CD4-positive, alpha-beta memory T cell (primary cell): ENCODE results near the gene RASSF6. TPM values are rescaled to one million over a fixed set of nuclear protein-coding genes. Genes with fewer than 3 reads are reported as not detected.

Source experiments
- CTCF ChIA-PET: fragments of 350-600 bp; sonication (Branson Sonifier 250); formaldehyde crosslinking; loops from one replicate; lab custom pipeline; 2021; ENCODE audit warnings: inconsistent platforms; ENCODE audit not compliant: partially characterized antibody; lab: Charles Lee
- POLR2A ChIA-PET: fragments of 350-600 bp; sonication (Branson Sonifier 250); formaldehyde crosslinking; loops from one replicate; lab custom pipeline; 2021; ENCODE audit not compliant: partially characterized antibody; lab: Charles Lee
- DNase-seq, 5 donors: peaks; one replicate each; pipeline versions ENCODE4 v3.0.0 to v3.0.0-alpha.2; 2020 to 2022; ENCODE audit warnings: mixed read lengths in 1 of 5
- H3K27ac ChIP-seq: one replicate; pipeline ENCODE4 v1.7.0; 2013; ENCODE audit warnings: low read depth, low read length
- H3K27me3 ChIP-seq: 2 replicates; pipeline ENCODE4 v1.7.0; 2013; ENCODE audit warnings: mild to moderate bottlenecking, low read length, moderate library complexity; ENCODE audit not compliant: insufficient read depth
- H3K36me3 ChIP-seq: 2 replicates; pipeline ENCODE4 v1.7.0; 2013; ENCODE audit warnings: mild to moderate bottlenecking, low read length, moderate library complexity; ENCODE audit not compliant: insufficient read depth
- H3K4me1 ChIP-seq: 2 replicates; pipeline ENCODE4 v1.7.0; 2013; ENCODE audit warnings: mild to moderate bottlenecking, low read length, moderate library complexity; ENCODE audit not compliant: insufficient read depth
- H3K4me3 ChIP-seq, 2 donors: one replicate each; pipeline ENCODE4 v1.7.0; 2013; ENCODE audit warnings: low read length in 2 of 2, mild to moderate bottlenecking in 1 of 2
- H3K9me3 ChIP-seq, 2 donors: one replicate each; pipeline ENCODE4 v1.7.0; 2013; ENCODE audit warnings: low read length in 2 of 2, control low read depth in 1 of 2; ENCODE audit not compliant: control insufficient read depth in 1 of 2
- H3K27ac Mint-ChIP-seq, 7 donors: one replicate each; pipeline ENCODE4 v1.8.0; 2020 to 2021; ENCODE audit warnings: mixed read lengths in 7 of 7, mild to moderate bottlenecking in 6 of 7, inconsistent platforms in 3 of 7, moderate library complexity in 3 of 7
- H3K27me3 Mint-ChIP-seq, 2 donors: one replicate each; pipeline ENCODE4 v1.8.0; 2020 to 2021; ENCODE audit warnings: mixed read lengths in 2 of 2
- H3K36me3 Mint-ChIP-seq, 2 donors: one replicate each; pipeline ENCODE4 v1.8.0; 2020 to 2021; ENCODE audit warnings: mixed read lengths in 2 of 2, inconsistent platforms in 1 of 2, mild to moderate bottlenecking in 1 of 2
- H3K4me1 Mint-ChIP-seq, 4 donors: one replicate each; pipeline ENCODE4 v1.8.0; 2020 to 2021; ENCODE audit warnings: mixed read lengths in 4 of 4, mild to moderate bottlenecking in 1 of 4
- H3K4me3 Mint-ChIP-seq, 8 donors: one replicate each; pipeline ENCODE4 v1.8.0; 2020 to 2021; ENCODE audit warnings: mixed read lengths in 8 of 8, mild to moderate bottlenecking in 7 of 8, moderate library complexity in 6 of 8, inconsistent platforms in 3 of 8
- H3K9me3 Mint-ChIP-seq, 8 donors: one replicate each; pipeline ENCODE4 v1.8.0; 2020 to 2021; ENCODE audit warnings: mixed read lengths in 8 of 8, mild to moderate bottlenecking in 5 of 8, inconsistent platforms in 3 of 8, moderate library complexity in 1 of 8
- intact Hi-C: fragments of 100-400 bp; cut with micrococcal nuclease; formaldehyde crosslinking; loops from one replicate; pipeline ENCODE4 v1.15.1; 2023
- polyA plus RNA-seq, 2 donors: library from polyadenylated mRNA; unstranded; fragments of 300-500 nt; fragmentation: Illumina TruSeq; gene quantifications; one replicate each; pipeline ENCODE4 v1.2.3, GENCODE V29; 2021
- total RNA-seq, 2 experiments: library from RNA; stranded (reverse); gene quantifications; one replicate each; pipeline ENCODE4 v1.2.3, GENCODE V29; 2021

RASSF6 gene
- total and polyA plus RNA-seq, 4 experiments from 2014 or later: 0.81 to 2.2 (median 1.0) TPM

GRCh38 chr4:73541251-73541650 lies 79.0 kb downstream of the RASSF6 start:
- no peak overlapping the region for H3K4me3 ChIP-seq
- ChIA-PET CTCF (no interaction called here), POLR2A (no interaction called here)
- H3K4me3 Mint-ChIP-seq: no peak overlapping the region
- no peak for DNase-seq
- intact Hi-C loops: no loop called here
- no peaks in the 10 kb centered on the region for H3K9me3 ChIP-seq
- H3K4me1 Mint-ChIP-seq: no peaks in the 10 kb centered on the region
- H3K27ac Mint-ChIP-seq: no peak overlapping the region
- no peaks in the 10 kb centered on the region for H3K36me3 ChIP-seq
- peaks cover 0 to 1% of the 10 kb centered on the region in 2 donors for H3K27me3 Mint-ChIP-seq
- no peak overlapping the region for H3K27ac ChIP-seq
- no peaks in the 10 kb centered on the region for H3K36me3 Mint-ChIP-seq
- no peaks in the 10 kb centered on the region for H3K27me3 ChIP-seq
- H3K4me1 ChIP-seq: no peaks in the 10 kb centered on the region
- H3K9me3 Mint-ChIP-seq: peaks cover 0 to 6% (median 0%) of the 10 kb centered on the region in 8 donors

GRCh38 chr4:73540826-73541225 lies 79.4 kb downstream of the RASSF6 start:
- H3K4me3 Mint-ChIP-seq: no peak overlapping the region
- no peaks in the 10 kb centered on the region for H3K4me1 Mint-ChIP-seq
- POLR2A ChIA-PET: no interaction called here
- H3K27me3 Mint-ChIP-seq: peaks cover 1 to 4% of the 10 kb centered on the region in 2 donors
- H3K9me3 ChIP-seq: no peaks in the 10 kb centered on the region
- H3K9me3 Mint-ChIP-seq: peaks cover 0 to 6% (median 0%) of the 10 kb centered on the region in 8 donors
- no peaks in the 10 kb centered on the region for H3K36me3 Mint-ChIP-seq
- no peak overlapping the region for H3K27ac Mint-ChIP-seq
- H3K27me3 ChIP-seq: no peaks in the 10 kb centered on the region
- intact Hi-C loops: no loop called here
- no peak overlapping the region for H3K27ac ChIP-seq
- CTCF ChIA-PET: no interaction called here
- DNase-seq: no peak
- H3K4me1 ChIP-seq: no peaks in the 10 kb centered on the region
- no peaks in the 10 kb centered on the region for H3K36me3 ChIP-seq
- no peak overlapping the region for H3K4me3 ChIP-seq

GRCh38 chr4:73539386-73539785 lies 80.8 kb downstream of the RASSF6 start:
- intact Hi-C loops: no loop called here

GRCh38 chr4:73538162-73538561 lies 82.1 kb downstream of the RASSF6 start:
- H3K4me1 ChIP-seq: no peaks in the 10 kb centered on the region
- peaks cover 0 to 6% (median 0%) of the 10 kb centered on the region in 8 donors for H3K9me3 Mint-ChIP-seq
- no peak overlapping the region for H3K27ac ChIP-seq
- H3K27me3 ChIP-seq: no peaks in the 10 kb centered on the region
- no peaks in the 10 kb centered on the region for H3K4me1 Mint-ChIP-seq
- peaks cover 3 to 4% of the 10 kb centered on the region in 2 donors for H3K27me3 Mint-ChIP-seq
- no peak for DNase-seq
- H3K27ac Mint-ChIP-seq: no peak overlapping the region
- ChIA-PET POLR2A (no interaction called here), CTCF (no interaction called here)
- H3K36me3 Mint-ChIP-seq: no peaks in the 10 kb centered on the region
- H3K4me3 Mint-ChIP-seq: no peak overlapping the region
- no peak overlapping the region for H3K4me3 ChIP-seq
- intact Hi-C loops: no loop called here
- H3K36me3 ChIP-seq: no peaks in the 10 kb centered on the region
- no peaks in the 10 kb centered on the region for H3K9me3 ChIP-seq

More at GRCh38 chr4:73539386-73539785, 80.8 kb downstream of the RASSF6 start:
- ChIA-PET CTCF (no interaction called here), POLR2A (no interaction called here)
- H3K36me3 Mint-ChIP-seq: no peaks in the 10 kb centered on the region
- H3K4me1 ChIP-seq: no peaks in the 10 kb centered on the region
- no peaks in the 10 kb centered on the region for H3K36me3 ChIP-seq
- H3K27me3 ChIP-seq: no peaks in the 10 kb centered on the region
- H3K27ac Mint-ChIP-seq: no peak overlapping the region
- H3K27ac ChIP-seq: no peak overlapping the region
- no peaks in the 10 kb centered on the region for H3K4me1 Mint-ChIP-seq
- H3K4me3 ChIP-seq: no peak overlapping the region
- H3K27me3 Mint-ChIP-seq: peaks cover 3 to 4% of the 10 kb centered on the region in 2 donors
- no peaks in the 10 kb centered on the region for H3K9me3 ChIP-seq
- DNase-seq: no peak
- peaks cover 0 to 6% (median 0%) of the 10 kb centered on the region in 8 donors for H3K9me3 Mint-ChIP-seq
- H3K4me3 Mint-ChIP-seq: no peak overlapping the region

GRCh38 chr4:73533515-73534422 lies 86.5 kb downstream of the RASSF6 start:
- no peak for DNase-seq
- H3K36me3 Mint-ChIP-seq: no peaks in the 10 kb centered on the region
- H3K9me3 ChIP-seq: no peaks in the 10 kb centered on the region
- H3K27ac ChIP-seq: no peak overlapping the region
- H3K4me1 ChIP-seq: no peaks in the 10 kb centered on the region
- intact Hi-C loops: no loop called here
- H3K27me3 Mint-ChIP-seq: peaks cover 3 to 4% of the 10 kb centered on the region in 2 donors
- no peaks in the 10 kb centered on the region for H3K9me3 Mint-ChIP-seq
- no peaks in the 10 kb centered on the region for H3K27me3 ChIP-seq
- no peak overlapping the region for H3K4me3 Mint-ChIP-seq
- ChIA-PET CTCF (no interaction called here), POLR2A (no interaction called here)
- no peak overlapping the region for H3K4me3 ChIP-seq
- H3K27ac Mint-ChIP-seq: no peak overlapping the region
- no peaks in the 10 kb centered on the region for H3K36me3 ChIP-seq
- H3K4me1 Mint-ChIP-seq: no peaks in the 10 kb centered on the region

GRCh38 chr4:73528171-73528570 lies 92.1 kb downstream of the RASSF6 start:
- Mint-ChIP-seq H3K4me3 (no peak overlapping the region), H3K27ac (no peak overlapping the region)
- intact Hi-C loops: no loop called here

GRCh38 chr4:73527196-73527595 lies 93.0 kb downstream of the RASSF6 start:
- Mint-ChIP-seq H3K27me3 (no peaks in the 10 kb centered on the region), H3K4me3 (no peak overlapping the region), H3K27ac (no peak overlapping the region), H3K4me1 (no peaks in the 10 kb centered on the region), H3K9me3 (peaks cover 0 to 3% (median 0%) of the 10 kb centered on the region in 8 donors), H3K36me3 (no peaks in the 10 kb centered on the region)
- intact Hi-C loops: no loop called here
- Histone ChIP-seq H3K27ac (no peak overlapping the region), H3K4me3 (no peak overlapping the region), H3K36me3 (no peaks in the 10 kb centered on the region), H3K4me1 (no peaks in the 10 kb centered on the region), H3K27me3 (no peaks in the 10 kb centered on the region), H3K9me3 (no peaks in the 10 kb centered on the region)
- POLR2A ChIA-PET: no interaction called here
- CTCF ChIA-PET: no interaction called here
- DNase-seq: no peak

More at GRCh38 chr4:73528171-73528570, 92.1 kb downstream of the RASSF6 start:
- no peak overlapping the region for H3K4me3 ChIP-seq
- no peaks in the 10 kb centered on the region for H3K4me1 ChIP-seq
- ChIA-PET POLR2A (no interaction called here), CTCF (no interaction called here)
- H3K36me3 Mint-ChIP-seq: no peaks in the 10 kb centered on the region
- H3K27ac ChIP-seq: no peak overlapping the region
- DNase-seq: no peak
- no peaks in the 10 kb centered on the region for H3K36me3 ChIP-seq
- peaks cover 0 to 1% (median 0%) of the 10 kb centered on the region in 8 donors for H3K9me3 Mint-ChIP-seq
- no peaks in the 10 kb centered on the region for H3K4me1 Mint-ChIP-seq
- no peaks in the 10 kb centered on the region for H3K9me3 ChIP-seq
- H3K27me3 ChIP-seq: no peaks in the 10 kb centered on the region
- H3K27me3 Mint-ChIP-seq: no peaks in the 10 kb centered on the region
